GM12878 (cell line): ENCODE measurements around the gene COL26A1.

Experiments used
- ASH2L ChIP-seq: fragments of 300-600, 200-600 bp; sonication (generic); IDR thresholded peaks from 2 replicates; pipeline ENCODE4 v1.6.1; 2017; ENCODE audit warnings: low read depth, mild to moderate bottlenecking, borderline replicate concordance
- EZH2 ChIP-seq: IDR thresholded peaks from 2 replicates; pipeline ENCODE4 v1.6.1; 2012; ENCODE audit warnings: low read depth, mild to moderate bottlenecking, control low read depth, inconsistent platforms, low read length, borderline replicate concordance; ENCODE audit not compliant: control insufficient read depth
- KAT2A ChIP-seq: conservative IDR thresholded peaks from 2 replicates; pipeline ENCODE4 v1.6.1; 2011; ENCODE audit warnings: low read depth, low read length; ENCODE audit not compliant: control insufficient read depth
- POLR2A ChIP-seq: IDR thresholded peaks from 2 replicates; pipeline ENCODE4 v1.6.1; 2011; ENCODE audit warnings: low read depth, mild to moderate bottlenecking, low read length
- RELA ChIP-seq: fragments of 450-650 bp; IDR thresholded peaks from 2 replicates; pipeline ENCODE4 v1.8.0; 2014; ENCODE audit warnings: borderline replicate concordance; ENCODE audit not compliant: partially characterized antibody
- TF ChIP-seq, protein P1 (sequence below): IDR thresholded peaks from 2 replicates; pipeline ENCODE4 v1.6.1; 2011; ENCODE audit warnings: low read depth, low read length, improper control_type of control experiment, borderline replicate concordance
- TF ChIP-seq, protein P2 (sequence below), 3 experiments: IDR thresholded peaks in 2 of 3; conservative IDR thresholded peaks in 1 of 3; 2 replicates each; pipeline ENCODE4 v1.5.1; 2011; ENCODE audit warnings: low read depth in 3 of 3, low read length in 3 of 3, mild to moderate bottlenecking in 3 of 3, control low read depth in 2 of 3, moderate library complexity in 2 of 3, inconsistent platforms in 1 of 3, mixed read lengths in 1 of 3; ENCODE audit not compliant: control insufficient read depth in 2 of 3, insufficient read depth in 1 of 3; ENCODE audit errors: extremely low read depth in 1 of 3

DNA sequence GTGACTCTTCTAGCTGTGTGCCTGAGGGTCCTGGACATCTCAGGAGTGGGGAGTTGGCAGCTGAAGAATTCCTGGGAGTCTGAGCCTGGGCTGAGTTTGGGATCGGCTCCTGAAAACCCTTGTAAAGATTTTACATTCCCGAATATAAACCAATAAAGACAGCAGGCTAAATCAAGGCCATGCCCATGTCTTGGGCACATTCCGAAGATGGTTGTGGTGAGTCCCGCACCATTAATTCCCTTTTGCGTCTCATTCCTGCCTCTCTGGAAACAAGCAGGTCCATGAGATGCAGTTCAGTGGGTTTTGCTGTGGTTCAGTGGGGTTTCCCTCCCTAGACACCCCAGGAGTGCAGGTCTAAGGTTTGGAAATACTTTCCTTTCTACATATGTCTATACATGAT is 90.9 kb downstream of the COL26A1 start:
- TF ChIP-seq, protein P1, sequence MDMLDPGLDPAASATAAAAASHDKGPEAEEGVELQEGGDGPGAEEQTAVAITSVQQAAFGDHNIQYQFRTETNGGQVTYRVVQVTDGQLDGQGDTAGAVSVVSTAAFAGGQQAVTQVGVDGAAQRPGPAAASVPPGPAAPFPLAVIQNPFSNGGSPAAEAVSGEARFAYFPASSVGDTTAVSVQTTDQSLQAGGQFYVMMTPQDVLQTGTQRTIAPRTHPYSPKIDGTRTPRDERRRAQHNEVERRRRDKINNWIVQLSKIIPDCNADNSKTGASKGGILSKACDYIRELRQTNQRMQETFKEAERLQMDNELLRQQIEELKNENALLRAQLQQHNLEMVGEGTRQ, result no peak
- TF ChIP-seq EZH2, result no peak
- no peak for TF ChIP-seq ASH2L
- no peak for TF ChIP-seq RELA
- no peak for TF ChIP-seq POLR2A
- no peak for TF ChIP-seq KAT2A
- TF ChIP-seq, protein P2, sequence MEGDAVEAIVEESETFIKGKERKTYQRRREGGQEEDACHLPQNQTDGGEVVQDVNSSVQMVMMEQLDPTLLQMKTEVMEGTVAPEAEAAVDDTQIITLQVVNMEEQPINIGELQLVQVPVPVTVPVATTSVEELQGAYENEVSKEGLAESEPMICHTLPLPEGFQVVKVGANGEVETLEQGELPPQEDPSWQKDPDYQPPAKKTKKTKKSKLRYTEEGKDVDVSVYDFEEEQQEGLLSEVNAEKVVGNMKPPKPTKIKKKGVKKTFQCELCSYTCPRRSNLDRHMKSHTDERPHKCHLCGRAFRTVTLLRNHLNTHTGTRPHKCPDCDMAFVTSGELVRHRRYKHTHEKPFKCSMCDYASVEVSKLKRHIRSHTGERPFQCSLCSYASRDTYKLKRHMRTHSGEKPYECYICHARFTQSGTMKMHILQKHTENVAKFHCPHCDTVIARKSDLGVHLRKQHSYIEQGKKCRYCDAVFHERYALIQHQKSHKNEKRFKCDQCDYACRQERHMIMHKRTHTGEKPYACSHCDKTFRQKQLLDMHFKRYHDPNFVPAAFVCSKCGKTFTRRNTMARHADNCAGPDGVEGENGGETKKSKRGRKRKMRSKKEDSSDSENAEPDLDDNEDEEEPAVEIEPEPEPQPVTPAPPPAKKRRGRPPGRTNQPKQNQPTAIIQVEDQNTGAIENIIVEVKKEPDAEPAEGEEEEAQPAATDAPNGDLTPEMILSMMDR (IDR thresholded peaks at IDR 0.05 in 2 of 3, conservative IDR thresholded peaks at IDR 0.05 in 1 of 3; ENCODE audit: control insufficient read depth in 2 of 3, extremely low read depth in 1 of 3, insufficient read depth in 1 of 3, low read depth in 3 of 3, low read length in 3 of 3), result no peak
